ENCODE results near the gene PRUNE2.

Gene PRUNE2

DNA sequence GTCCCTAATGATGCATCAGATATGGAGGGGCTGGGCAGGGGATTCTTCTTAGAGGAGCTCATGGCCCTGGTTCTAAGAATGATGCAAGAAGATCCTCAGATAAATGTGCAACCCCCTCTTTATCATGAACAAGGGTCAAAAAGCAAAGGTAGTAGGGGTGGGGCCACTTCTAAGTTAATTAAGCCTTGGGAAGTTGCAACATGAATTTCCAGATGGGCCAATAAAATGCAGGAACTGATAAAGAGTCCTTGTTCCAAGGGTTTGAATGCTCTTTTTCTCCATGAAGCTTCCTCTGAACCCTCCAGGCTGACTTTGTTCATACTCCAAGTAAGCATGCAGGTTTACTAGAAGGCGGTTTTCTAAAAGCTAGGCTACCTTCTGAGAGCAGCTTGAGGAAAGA lies 116.1 kb downstream of the PRUNE2 start:
- no peak for DNase-seq (ENCODE audit: low read depth, low spot score)
- Histone ChIP-seq H3K36me3 (ENCODE audit: insufficient read depth, low read length) (no peaks in the 10 kb centered on the region), H3K9me3 (ENCODE audit: low read depth, low read length) (no peaks in the 10 kb centered on the region), H3K27ac (no peak overlapping the region), H3K4me3 (no peak overlapping the region), H3K9ac (ENCODE audit: insufficient read length) (no peak overlapping the region)
- TF ChIP-seq FOXP2 (optimal IDR thresholded peaks at IDR 0.05; ENCODE audit: control extremely low read depth, extremely low read length, insufficient read depth) (no peak), POLR2AphosphoS5 (IDR thresholded peaks at IDR 0.05; ENCODE audit: borderline replicate concordance, low read depth, low read length) (no peak), EZH2 (IDR thresholded peaks at IDR 0.05) (no peak)

GRCh38 chr9:76787677-76788076 lies 118.2 kb downstream of the PRUNE2 start:
- Histone ChIP-seq H3K27ac (no peak overlapping the region), H3K4me3 (no peak overlapping the region), H3K36me3 (ENCODE audit: insufficient read depth, low read length) (no peaks in the 10 kb centered on the region), H3K9ac (ENCODE audit: insufficient read length) (no peak overlapping the region), H3K9me3 (ENCODE audit: low read depth, low read length) (no peaks in the 10 kb centered on the region)
- TF ChIP-seq POLR2AphosphoS5 (IDR thresholded peaks at IDR 0.05; ENCODE audit: borderline replicate concordance, low read depth, low read length) = no peak
- DNase-seq (ENCODE audit: low read depth, low spot score) = no peak

- H3K36me3 ChIP-seq (ENCODE audit: insufficient read depth, low read length) = no peaks in the 10 kb centered on the region
- H3K9ac ChIP-seq (ENCODE audit: insufficient read length) = no peak overlapping the region
- TF ChIP-seq FOXP2 (optimal IDR thresholded peaks at IDR 0.05; ENCODE audit: control extremely low read depth, extremely low read length, insufficient read depth) (no peak), POLR2AphosphoS5 (IDR thresholded peaks at IDR 0.05; ENCODE audit: borderline replicate concordance, low read depth, low read length) (no peak), EZH2 (IDR thresholded peaks at IDR 0.05) (no peak)
- no peak for DNase-seq (ENCODE audit: low read depth, low spot score)
- no peak overlapping the region for H3K27ac ChIP-seq
- no peaks in the 10 kb centered on the region for H3K9me3 ChIP-seq (ENCODE audit: low read depth, low read length)
- no peak overlapping the region for H3K4me3 ChIP-seq
Observed at GRCh38 chr9:76785501-76785900, 120.4 kb downstream of the PRUNE2 start.

DNA sequence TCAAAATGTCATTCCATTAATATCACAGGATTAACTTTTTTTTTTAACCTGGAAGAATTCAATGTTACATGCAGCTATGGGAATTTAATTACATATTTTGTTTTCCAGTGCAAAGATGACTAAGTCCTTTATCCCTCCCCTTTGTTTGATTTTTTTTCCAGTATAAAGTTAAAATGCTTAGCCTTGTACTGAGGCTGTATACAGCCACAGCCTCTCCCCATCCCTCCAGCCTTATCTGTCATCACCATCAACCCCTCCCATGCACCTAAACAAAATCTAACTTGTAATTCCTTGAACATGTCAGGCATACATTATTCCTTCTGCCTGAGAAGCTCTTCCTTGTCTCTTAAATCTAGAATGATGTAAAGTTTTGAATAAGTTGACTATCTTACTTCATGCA lies 121.0 kb downstream of the PRUNE2 start:
- Histone ChIP-seq H3K9ac (ENCODE audit: insufficient read length) (no peak overlapping the region), H3K4me3 (no peak overlapping the region), H3K36me3 (ENCODE audit: insufficient read depth, low read length) (no peaks in the 10 kb centered on the region), H3K9me3 (ENCODE audit: low read depth, low read length) (no peaks in the 10 kb centered on the region), H3K27ac (no peak overlapping the region)
- TF ChIP-seq FOXP2 (optimal IDR thresholded peaks at IDR 0.05; ENCODE audit: control extremely low read depth, extremely low read length, insufficient read depth) (no peak), EZH2 (IDR thresholded peaks at IDR 0.05) (no peak), POLR2AphosphoS5 (IDR thresholded peaks at IDR 0.05; ENCODE audit: borderline replicate concordance, low read depth, low read length) (no peak)
- DNase-seq (ENCODE audit: low read depth, low spot score) = no peak

DNA sequence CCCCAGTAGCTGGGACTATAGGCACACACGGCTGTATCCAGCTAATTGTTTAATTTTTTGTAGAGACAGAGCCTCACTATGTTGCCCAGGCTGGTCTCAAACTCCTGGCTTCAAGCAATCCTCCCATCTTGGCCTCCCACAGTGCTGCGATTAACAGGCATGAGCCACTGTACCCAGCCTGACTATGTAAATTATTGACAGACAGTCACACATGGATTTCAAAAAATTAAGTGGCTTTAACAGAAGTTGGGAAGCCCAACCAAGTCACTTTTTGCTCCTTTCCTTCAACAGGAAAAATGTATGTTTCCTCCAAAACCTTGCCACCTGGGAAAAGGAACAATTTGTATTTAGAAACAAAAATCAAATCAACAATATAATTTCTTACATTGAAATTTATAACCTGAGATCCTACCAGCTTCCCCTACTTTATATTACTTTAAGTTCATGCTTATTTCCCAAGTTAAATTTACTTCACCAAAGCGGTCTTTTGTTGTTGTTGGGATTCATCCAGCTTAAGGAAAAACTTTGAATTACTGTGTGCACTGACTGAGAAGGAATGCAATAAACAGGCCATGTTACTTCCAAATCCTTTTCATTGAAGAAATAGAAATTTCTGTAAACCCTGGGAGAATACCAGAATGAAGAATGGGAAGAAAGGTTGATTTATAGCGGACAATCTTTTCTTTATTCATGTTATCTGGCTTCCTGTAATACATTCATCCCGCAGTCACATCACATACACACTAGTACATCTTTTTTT lies 133.0 kb downstream of the PRUNE2 start:
- Histone ChIP-seq H3K9ac (ENCODE audit: insufficient read length) (no peak overlapping the region), H3K9me3 (ENCODE audit: low read depth, low read length) (no peaks in the 10 kb centered on the region), H3K36me3 (ENCODE audit: insufficient read depth, low read length) (no peaks in the 10 kb centered on the region), H3K4me3 (no peak overlapping the region), H3K27ac (no peak overlapping the region)
- no peak for TF ChIP-seq POLR2AphosphoS5 (IDR thresholded peaks at IDR 0.05; ENCODE audit: borderline replicate concordance, low read depth, low read length)
- no peak for TF ChIP-seq EZH2 (IDR thresholded peaks at IDR 0.05)
- no peak for TF ChIP-seq FOXP2 (optimal IDR thresholded peaks at IDR 0.05; ENCODE audit: control extremely low read depth, extremely low read length, insufficient read depth)
- no peak for DNase-seq (ENCODE audit: low read depth, low spot score)

GRCh38 chr9:76766126-76766525 lies 139.8 kb downstream of the PRUNE2 start:
- H3K4me3 ChIP-seq = no peak overlapping the region
- DNase-seq (ENCODE audit: low read depth, low spot score) = no peak
- no peaks in the 10 kb centered on the region for H3K9me3 ChIP-seq (ENCODE audit: low read depth, low read length)
- TF ChIP-seq FOXP2 (optimal IDR thresholded peaks at IDR 0.05; ENCODE audit: control extremely low read depth, extremely low read length, insufficient read depth) (no peak), EZH2 (IDR thresholded peaks at IDR 0.05) (no peak), POLR2AphosphoS5 (IDR thresholded peaks at IDR 0.05; ENCODE audit: borderline replicate concordance, low read depth, low read length) (no peak)
- H3K27ac ChIP-seq = no peak overlapping the region
- no peaks in the 10 kb centered on the region for H3K36me3 ChIP-seq (ENCODE audit: insufficient read depth, low read length)
- H3K9ac ChIP-seq (ENCODE audit: insufficient read length) = no peak overlapping the region

GRCh38 chr9:76764138-76764537 lies 141.8 kb downstream of the PRUNE2 start, which contains the start of gene PCA3:
TSS of gene PCA3 (plus strand) at chr9:76764438.
- no peak for DNase-seq (ENCODE audit: low read depth, low spot score)
- Histone ChIP-seq H3K4me3 (no peak within 1 kb of the TSS), H3K9ac (ENCODE audit: insufficient read length) (no peak within 1 kb of the TSS), H3K27ac (no peak within 1 kb of the TSS), H3K36me3 (ENCODE audit: insufficient read depth, low read length) (no peaks in the 10 kb centered on the region), H3K9me3 (ENCODE audit: low read depth, low read length) (no peaks in the 10 kb centered on the region)
- TF ChIP-seq FOXP2 (optimal IDR thresholded peaks at IDR 0.05; ENCODE audit: control extremely low read depth, extremely low read length, insufficient read depth) (no peak), EZH2 (IDR thresholded peaks at IDR 0.05) (no peak), POLR2AphosphoS5 (IDR thresholded peaks at IDR 0.05; ENCODE audit: borderline replicate concordance, low read depth, low read length) (no peak)

DNA sequence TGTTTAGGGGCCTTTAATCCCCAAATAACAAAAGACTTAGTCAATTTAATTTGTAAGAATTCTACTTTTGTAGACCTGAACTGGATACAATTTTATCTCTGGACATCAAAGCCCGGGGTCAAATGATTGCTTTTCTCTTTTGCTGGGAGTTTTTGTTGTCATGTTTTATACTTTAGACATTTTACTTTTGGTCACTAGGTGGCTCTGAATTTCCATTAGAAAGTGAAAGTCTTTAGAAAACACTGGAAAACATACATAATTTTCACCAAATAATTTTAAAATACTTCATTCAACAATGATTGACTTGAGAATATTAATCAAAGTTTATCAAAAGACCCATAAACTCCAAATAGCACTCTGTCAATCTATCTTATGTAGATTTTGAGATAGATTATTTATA lies 144.5 kb downstream of the PRUNE2 start:
- Histone ChIP-seq H3K9ac (ENCODE audit: insufficient read length) (no peak overlapping the region), H3K27ac (no peak overlapping the region), H3K9me3 (ENCODE audit: low read depth, low read length) (no peaks in the 10 kb centered on the region), H3K36me3 (ENCODE audit: insufficient read depth, low read length) (no peaks in the 10 kb centered on the region), H3K4me3 (no peak overlapping the region)
- no peak for DNase-seq (ENCODE audit: low read depth, low spot score)
- TF ChIP-seq EZH2 (IDR thresholded peaks at IDR 0.05) (no peak), POLR2AphosphoS5 (IDR thresholded peaks at IDR 0.05; ENCODE audit: borderline replicate concordance, low read depth, low read length) (no peak), FOXP2 (optimal IDR thresholded peaks at IDR 0.05; ENCODE audit: control extremely low read depth, extremely low read length, insufficient read depth) (no peak)

DNA sequence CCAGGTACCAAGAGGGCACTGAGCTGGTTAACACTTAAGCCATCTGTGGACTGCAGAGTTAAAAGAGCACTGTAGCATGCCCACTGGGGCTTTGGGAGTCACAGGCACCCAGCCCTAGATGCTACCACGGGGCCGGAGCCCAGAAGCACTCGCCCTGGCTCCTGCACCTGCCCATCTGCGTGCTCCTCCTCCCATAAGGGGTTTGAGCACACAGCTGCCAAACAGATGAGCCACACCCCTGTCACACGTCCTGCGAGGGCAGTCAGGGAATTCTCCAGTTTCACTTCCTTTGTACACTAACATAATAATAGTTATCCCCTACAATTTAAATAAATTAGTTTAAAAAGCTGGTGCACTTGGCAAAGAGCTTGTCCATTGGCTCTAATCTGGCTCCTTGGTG lies 146.2 kb downstream of the PRUNE2 start:
- DNase-seq (ENCODE audit: low read depth, low spot score) = no peak
- Histone ChIP-seq H3K9me3 (ENCODE audit: low read depth, low read length) (no peaks in the 10 kb centered on the region), H3K36me3 (ENCODE audit: insufficient read depth, low read length) (no peaks in the 10 kb centered on the region), H3K27ac (no peak overlapping the region), H3K9ac (ENCODE audit: insufficient read length) (no peak overlapping the region), H3K4me3 (no peak overlapping the region)
- no peak for TF ChIP-seq EZH2 (IDR thresholded peaks at IDR 0.05)
